GM21367 (cell line): ENCODE data around the gene IMPA2.
"Not testable (repeated sequence)": the region's sequence is repeated elsewhere in the genome, so short reads cannot be mapped to it uniquely, and the experiment has no call there.

Experiments used
- ATAC-seq: cut with Tn5 transposase; IDR thresholded peaks from one replicate; pipeline ENCODE4 v1.9.1; 2021; ENCODE audit not compliant: unreplicated experiment

The IMPA2 gene

GRCh38 chr18:11981192-11981542 lies at the start of gene IMPA2:
TSS of gene IMPA2 (plus strand) at chr18:11981507. CDS start at chr18:11981670, 163 bp downstream.
- ATAC-seq: no peak

- ATAC-seq: no peak
Observed at GRCh38 chr18:11932393-11932792, 48.9 kb upstream of the IMPA2 start.

GRCh38 chr18:11937874-11938478 lies 43.3 kb upstream of the IMPA2 start:
- no peak for ATAC-seq

GRCh38 chr18:11940956-11941355 lies 40.4 kb upstream of the IMPA2 start:
- no peak for ATAC-seq

GRCh38 chr18:11943551-11943950 lies 37.8 kb upstream of the IMPA2 start:
- ATAC-seq: no peak

- no peak for ATAC-seq
Observed at GRCh38 chr18:11944252-11944651, 37.1 kb upstream of the IMPA2 start.

GRCh38 chr18:11944786-11945185 lies 36.5 kb upstream of the IMPA2 start:
- no peak for ATAC-seq

- not testable (repeated sequence) for ATAC-seq
Observed at GRCh38 chr18:11945834-11946659, 35.3 kb upstream of the IMPA2 start.

GRCh38 chr18:11946756-11947155 lies 34.6 kb upstream of the IMPA2 start:
- ATAC-seq: no peak

GRCh38 chr18:11947214-11948191 lies 33.8 kb upstream of the IMPA2 start:
- ATAC-seq: peak; percentile 90

- no peak for ATAC-seq
Observed at GRCh38 chr18:11948852-11949523, 32.3 kb upstream of the IMPA2 start.

GRCh38 chr18:11950824-11951223 lies 30.5 kb upstream of the IMPA2 start:
- no peak for ATAC-seq

GRCh38 chr18:11951390-11951851 lies 29.9 kb upstream of the IMPA2 start:
- ATAC-seq: no peak

- ATAC-seq: no peak
Observed at GRCh38 chr18:11953113-11953512, 28.2 kb upstream of the IMPA2 start.

GRCh38 chr18:11955239-11956029 lies 25.9 kb upstream of the IMPA2 start:
- ATAC-seq: no peak

GRCh38 chr18:11956371-11957308 lies 24.7 kb upstream of the IMPA2 start:
- ATAC-seq: no peak

GRCh38 chr18:11957636-11958035 lies 23.7 kb upstream of the IMPA2 start:
- ATAC-seq: no peak

- ATAC-seq: not testable (repeated sequence)
Observed at GRCh38 chr18:11959651-11960050, 21.7 kb upstream of the IMPA2 start.
